A549 (cell line): Measurements from ENCODE around the gene CACNA1D.

Experiments used
- CTCF ChIP-seq: fragments of >200 bp; sonication (Bioruptor Twin); formaldehyde crosslinking; IDR thresholded peaks from 3 replicates; pipeline ENCODE4 v1.5.1; 2016
- EP300 ChIP-seq, 2 experiments: fragments of >200 bp; sonication (Bioruptor Twin); formaldehyde crosslinking; IDR thresholded peaks; 2 replicates in 1 of 2; 3 replicates in 1 of 2; pipeline ENCODE4 v1.6.1; 2016 to 2017
- MAX ChIP-seq: IDR thresholded peaks from 2 replicates; pipeline ENCODE4 v1.6.1; 2012
- POLR2A ChIP-seq: IDR thresholded peaks from 2 replicates; pipeline ENCODE4 v1.6.1; 2012; ENCODE audit warnings: mild to moderate bottlenecking, low read length
- RAD21 ChIP-seq, 2 experiments: fragments of >200 bp in 1 of 2; sonication (Bioruptor Twin) in 1 of 2; formaldehyde crosslinking in 1 of 2; IDR thresholded peaks in 1 of 2; conservative IDR thresholded peaks in 1 of 2; 2 replicates in 1 of 2; 3 replicates in 1 of 2; pipeline ENCODE4 v1.6.1; 2012 to 2018; ENCODE audit warnings: inconsistent platforms in 1 of 2
- RNF2 ChIP-seq: fragments of 200-600 bp; sonication (generic); IDR thresholded peaks from 2 replicates; pipeline ENCODE4 v1.6.1; 2016; ENCODE audit warnings: low read depth, mild to moderate bottlenecking, antibody characterized with exemption, moderate library complexity, borderline replicate concordance

- no peak for TF ChIP-seq CTCF
- TF ChIP-seq POLR2A: no peak
- no peak for TF ChIP-seq RNF2
- TF ChIP-seq MAX: no peak
- no peak for TF ChIP-seq RAD21 (conservative IDR thresholded peaks at IDR 0.05 in 1 of 2, IDR thresholded peaks at IDR 0.05 in 1 of 2)
- no peak for TF ChIP-seq EP300 (IDR thresholded peaks at IDR 0.05)
Observed at GRCh38 chr3:53725387-53725995, 231.1 kb downstream of the CACNA1D start.
